GM18951 (cell line): Measurements from ENCODE around the gene LGR4.

Experiments used
- POLR2A ChIP-seq: IDR thresholded peaks from 4 replicates; pipeline ENCODE4 v1.6.1; 2011; ENCODE audit warnings: mild to moderate bottlenecking; ENCODE audit not compliant: insufficient read length, insufficient read depth; ENCODE audit errors: extremely low read depth
- in situ Hi-C: fragments of 300-500 bp; cut with MboI; formaldehyde crosslinking; loops from one replicate; pipeline ENCODE4 v1.12.0; 2022; ENCODE audit warnings: low sequenced_read_pairs, mixed read lengths, inconsistent platforms; ENCODE audit not compliant: unreplicated experiment

The LGR4 gene

DNA sequence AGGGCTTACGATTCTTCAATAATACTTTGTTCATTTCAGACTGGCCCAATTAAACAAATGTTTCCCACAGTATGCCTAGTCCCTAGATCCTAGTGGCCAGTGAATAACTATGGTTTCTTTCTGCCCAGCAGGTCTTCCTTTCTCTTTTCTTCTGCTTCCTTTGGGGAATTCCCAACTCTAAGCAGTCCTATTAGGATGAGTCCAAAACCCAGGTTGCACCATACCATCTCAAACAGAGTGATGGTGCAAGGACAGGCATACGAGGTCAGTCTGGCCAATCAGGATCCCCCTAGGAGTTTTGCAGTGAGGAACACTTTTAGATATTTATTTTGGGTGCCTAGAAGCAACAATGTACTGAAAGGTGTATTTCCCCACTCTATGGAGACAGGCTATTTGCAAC is 68.2 kb downstream of the LGR4 start:
- in situ Hi-C loops = no loop called here

DNA sequence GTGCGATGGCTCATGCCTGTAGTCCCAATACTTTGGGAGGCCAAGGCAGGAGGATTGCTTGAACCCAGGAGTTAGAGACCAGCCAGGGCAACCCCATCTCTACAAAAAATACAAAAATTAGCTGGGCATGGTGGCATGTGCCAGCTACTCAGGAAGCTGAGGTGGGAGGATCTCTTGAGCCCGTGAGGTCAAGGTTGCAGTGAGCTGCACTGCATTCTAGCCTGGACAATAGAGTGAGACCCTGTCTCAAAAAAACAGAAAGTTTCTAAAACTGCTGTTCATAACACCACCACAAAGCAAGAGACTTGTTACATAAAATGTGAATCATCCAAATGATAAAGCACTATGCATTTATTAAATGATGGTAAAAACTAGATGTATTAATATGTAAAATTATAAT is 69.4 kb downstream of the LGR4 start:
- TF ChIP-seq POLR2A = no peak
- in situ Hi-C loops = no loop called here

More for the DNA sequence above, 68.2 kb downstream of the LGR4 start:
- no peak for TF ChIP-seq POLR2A

GRCh38 chr11:27402450-27402849 is 70.1 kb downstream of the LGR4 start:
- no peak for TF ChIP-seq POLR2A

GRCh38 chr11:27401833-27402316 is 70.7 kb downstream of the LGR4 start:
- in situ Hi-C loops = no loop called here
- no peak for TF ChIP-seq POLR2A

More at GRCh38 chr11:27402450-27402849, 70.1 kb downstream of the LGR4 start:
- in situ Hi-C loops = no loop called here

GRCh38 chr11:27401280-27401832 is 71.2 kb downstream of the LGR4 start:
- TF ChIP-seq POLR2A = no peak
- in situ Hi-C loops = no loop called here

- in situ Hi-C loops = no loop called here
- TF ChIP-seq POLR2A = no peak
Observed at GRCh38 chr11:27398400-27398770, 74.2 kb downstream of the LGR4 start.

- in situ Hi-C loops = no loop called here
Observed at GRCh38 chr11:27397624-27398399, 74.8 kb downstream of the LGR4 start.

GRCh38 chr11:27396259-27396839 is 76.2 kb downstream of the LGR4 start:
- in situ Hi-C loops = no loop called here
- no peak for TF ChIP-seq POLR2A

More at GRCh38 chr11:27397624-27398399, 74.8 kb downstream of the LGR4 start:
- TF ChIP-seq POLR2A = no peak

GRCh38 chr11:27395556-27396258 is 76.9 kb downstream of the LGR4 start:
- in situ Hi-C loops = no loop called here
- TF ChIP-seq POLR2A = no peak

GRCh38 chr11:27394781-27395228 is 77.8 kb downstream of the LGR4 start:
- no peak for TF ChIP-seq POLR2A
- in situ Hi-C loops = no loop called here

- TF ChIP-seq POLR2A = no peak
- in situ Hi-C loops = no loop called here
Observed at GRCh38 chr11:27392278-27393114, 80.1 kb downstream of the LGR4 start.

GRCh38 chr11:27391331-27392015 is 81.1 kb downstream of the LGR4 start:
- in situ Hi-C loops = no loop called here
- no peak for TF ChIP-seq POLR2A
